AG04449 (cell line): Measurements from ENCODE around the gene ATP10D.

Source experiments
- CTCF ChIA-PET: fragments of 350-600 bp; formaldehyde crosslinking; extraction: SDS; loops from one replicate; lab custom pipeline; 2021; ENCODE audit warnings: antibody characterized with exemption; lab: Yijun Ruan, JAX
- POLR2A ChIA-PET: fragments of 400-600, 350-600 bp; formaldehyde crosslinking; extraction: SDS; loops from one replicate; lab custom pipeline; 2020; ENCODE audit warnings: antibody characterized with exemption, inconsistent platforms; lab: Yijun Ruan, JAX
- DNase-seq: peaks from one replicate; pipeline ENCODE4 v3.0.0-alpha.2; 2010; ENCODE audit warnings: low read depth, low spot score
- H3K4me3 ChIP-seq: 2 replicates; pipeline ENCODE4 v1.5.1; 2011; ENCODE audit warnings: low read depth, mild to moderate bottlenecking, control low read depth, low read length
- CTCF ChIP-seq: IDR thresholded peaks from one replicate; pipeline ENCODE4 v1.5.1; 2011; ENCODE audit warnings: mild to moderate bottlenecking, moderate library complexity, low read length, control low read depth, inconsistent platforms; ENCODE audit not compliant: insufficient read depth; ENCODE audit errors: missing control alignments

ATP10D gene

GRCh38 chr4:47631161-47631560, 146.1 kb downstream of the ATP10D start:
- TF ChIP-seq CTCF = no peak
- CTCF ChIA-PET = no interaction called here
- POLR2A ChIA-PET = no interaction called here
- no peak overlapping the region for H3K4me3 ChIP-seq
- DNase-seq = no peak

GRCh38 chr4:47639531-47639930, 154.5 kb downstream of the ATP10D start:
- ChIA-PET POLR2A (no interaction called here), CTCF (interaction anchor here (1.4 kb wide), 1 partner anchor 29 kb away, joined by 3 read pairs; no protein-coding TSS in a partner anchor)
- H3K4me3 ChIP-seq = no peak overlapping the region
- TF ChIP-seq CTCF = no peak
- no peak for DNase-seq

- POLR2A ChIA-PET = no interaction called here
- no peak overlapping the region for H3K4me3 ChIP-seq
- TF ChIP-seq CTCF = no peak
- DNase-seq = no peak
- CTCF ChIA-PET = interaction anchor here (1.0 to 1.9 kb wide), 2 partner anchors 10 to 196 kb away, joined by 3 to 5 read pairs; no protein-coding TSS in a partner anchor
These were observed 155.8 kb downstream of the ATP10D start for GRCh38 chr4:47640911-47641310.

- TF ChIP-seq CTCF = no peak
- DNase-seq = no peak
- POLR2A ChIA-PET = no interaction called here
- CTCF ChIA-PET = interaction anchor here (1.9 kb wide), 1 partner anchor 9 kb away, joined by 5 read pairs; no protein-coding TSS in a partner anchor
- H3K4me3 ChIP-seq = no peak overlapping the region
These were observed 156.7 kb downstream of the ATP10D start for GRCh38 chr4:47641755-47642154.

GRCh38 chr4:47642191-47642830, 157.2 kb downstream of the ATP10D start:
- no peak overlapping the region for H3K4me3 ChIP-seq
- DNase-seq = no peak
- ChIA-PET CTCF (interaction anchor here (1.9 kb wide), 1 partner anchor 8 kb away, joined by 5 read pairs; no protein-coding TSS in a partner anchor), POLR2A (no interaction called here)
- TF ChIP-seq CTCF = no peak
